Retinal pigment epithelial cell (primary cell): ENCODE measurements around the gene ATOSB.
A peak's percentile ranks its signal among the peaks of the same experiment; 100 is the strongest.
"Not testable (repeated sequence)": the region's sequence is repeated elsewhere in the genome, so short reads cannot be mapped to it uniquely, and the experiment has no call there.

Source experiments
- DNase-seq: peaks from one replicate; pipeline ENCODE4 v3.0.0-alpha.2; 2010; ENCODE audit warnings: low read depth
- H3K4me3 ChIP-seq: 2 replicates; pipeline ENCODE4 v1.5.1; 2011; ENCODE audit warnings: mild to moderate bottlenecking, low read length, control low read depth, moderate library complexity
- CTCF ChIP-seq: conservative IDR thresholded peaks from 2 replicates; pipeline ENCODE4 v1.5.1; 2011; ENCODE audit warnings: low read depth, low read length, control low read depth, inconsistent platforms

The ATOSB gene

GRCh38 chr9:35115680-35116538, at the start of gene ATOSB:
Gene ATOSB, minus strand, starts transcription at chr9:35115862. Its CDS starts 7,588 bp downstream, at chr9:35108274.
- peak within 1 kb of the TSS; percentile 87 for H3K4me3 ChIP-seq
- DNase-seq: peak; percentile 88
- TF ChIP-seq CTCF: no peak

- DNase-seq: peak; percentile 43
- no peak overlapping the region for H3K4me3 ChIP-seq
- TF ChIP-seq CTCF: no peak
Measured at GRCh38 chr9:35164711-35165110, 49.0 kb upstream of the ATOSB start.

GRCh38 chr9:35163413-35163812, 47.8 kb upstream of the ATOSB start:
- no peak for DNase-seq
- peak overlapping the region; percentile 12 for H3K4me3 ChIP-seq
- no peak for TF ChIP-seq CTCF

GRCh38 chr9:35162605-35163315, 47.1 kb upstream of the ATOSB start:
- TF ChIP-seq CTCF: no peak
- DNase-seq: peak; percentile 64
- peak overlapping the region; percentile 66 for H3K4me3 ChIP-seq

- DNase-seq: peak; percentile 80
- TF ChIP-seq CTCF: no peak
- peak within 1 kb of the TSS; percentile 66 for H3K4me3 ChIP-seq
Measured at GRCh38 chr9:35161713-35162604, 46.3 kb upstream of the ATOSB start, which contains the start of gene UNC13B. Gene UNC13B, plus strand, starts transcription at chr9:35162009. Its CDS starts 275 bp downstream, at chr9:35162284.

- no peak for TF ChIP-seq CTCF
- no peak overlapping the region for H3K4me3 ChIP-seq
- DNase-seq: no peak
Measured at GRCh38 chr9:35158501-35159280, 43.0 kb upstream of the ATOSB start.

- not testable (repeated sequence) for H3K4me3 ChIP-seq, DNase-seq
Measured at GRCh38 chr9:35157836-35158235, 42.2 kb upstream of the ATOSB start.
